IMR-90 (cell line): ENCODE measurements around the gene ANGPTL5. TPM values are rescaled to one million over a fixed set of nuclear protein-coding genes. Genes with fewer than 3 reads are reported as not detected.

ENCODE experiments used
- ATAC-seq: fragments of 200-7000 bp; cut with Tn5 transposase; 2 replicates; pipeline ENCODE4 v1.9.1; 2020; ENCODE audit warnings: low read depth, mild to moderate bottlenecking, moderate library complexity
- BruUV-seq: library from RNA; stranded (reverse); fragments of 400-500 nt; replicated peaks from 2 replicates; lab custom pipeline; 2021; lab: Mats Ljungman, UMichigan
- CTCF ChIA-PET: fragments of 300-600 bp; formaldehyde crosslinking; extraction: SDS; loops from one replicate; lab custom pipeline; 2021; ENCODE audit warnings: antibody characterized with exemption; lab: Yijun Ruan, JAX
- POLR2A ChIA-PET: fragments of 300-600 bp; sonication (Branson Sonifier 250); formaldehyde crosslinking; loops from one replicate; lab custom pipeline; 2022; ENCODE audit warnings: antibody characterized with exemption; ENCODE audit not compliant: unreplicated experiment; lab: Charles Lee
- DNase-seq: peaks from one replicate; pipeline ENCODE4 v3.0.0; 2013
- H2AFZ ChIP-seq: replicated peaks from 2 replicates; pipeline ENCODE3; 2013; ENCODE audit warnings: low read length, mild to moderate bottlenecking; ENCODE audit not compliant: poor library complexity
- H2AK5ac ChIP-seq: 2 replicates; pipeline ENCODE4 v1.6.1; 2013; ENCODE audit warnings: low read depth, low read length, inconsistent platforms
- H2AK9ac ChIP-seq: replicated peaks from 2 replicates; pipeline ENCODE3; 2013; ENCODE audit warnings: mild to moderate bottlenecking, low read depth, low read length, moderate library complexity; ENCODE audit not compliant: poor library complexity
- H2BK120ac ChIP-seq: 2 replicates; pipeline ENCODE4 v1.6.1; 2013; ENCODE audit warnings: low read depth, low read length, inconsistent platforms
- H2BK15ac ChIP-seq: 3 replicates; pipeline ENCODE4 v1.6.1; 2013; ENCODE audit warnings: low read depth, low read length, inconsistent platforms
- H2BK20ac ChIP-seq: 2 replicates; pipeline ENCODE4 v1.6.1; 2013; ENCODE audit warnings: low read depth, mild to moderate bottlenecking, inconsistent platforms, low read length, moderate library complexity
- H2BK5ac ChIP-seq: 2 replicates; pipeline ENCODE4 v1.6.1; 2013; ENCODE audit warnings: mild to moderate bottlenecking, low read depth, low read length, inconsistent platforms; ENCODE audit not compliant: poor library complexity, severe bottlenecking
- H3K14ac ChIP-seq: replicated peaks from 2 replicates; pipeline ENCODE4 v1.6.1; 2013; ENCODE audit warnings: low read depth, low read length, inconsistent platforms
- H3K18ac ChIP-seq: 2 replicates; pipeline ENCODE4 v1.6.1; 2013; ENCODE audit warnings: low read depth, low read length, control low read depth
- H3K23ac ChIP-seq: 2 replicates; pipeline ENCODE4 v1.6.1; 2013; ENCODE audit warnings: low read depth, low read length, inconsistent platforms
- H3K27ac ChIP-seq: 2 replicates; pipeline ENCODE4 v1.5.1; 2013; ENCODE audit warnings: mild to moderate bottlenecking, control low read depth, low read length; ENCODE audit not compliant: insufficient read depth
- H3K27me3 ChIP-seq: 2 replicates; pipeline ENCODE4 v1.6.1; 2013; ENCODE audit warnings: low read length; ENCODE audit not compliant: control insufficient read depth, insufficient read depth
- H3K36me3 ChIP-seq: 2 replicates; pipeline ENCODE4 v1.6.1; 2013; ENCODE audit warnings: low read length, mixed read lengths; ENCODE audit not compliant: control insufficient read depth, insufficient read depth
- H3K4ac ChIP-seq: 2 replicates; pipeline ENCODE4 v1.6.1; 2013; ENCODE audit warnings: low read depth, low read length, inconsistent platforms
- H3K4me1 ChIP-seq: 2 replicates; pipeline ENCODE4 v1.6.1; 2013; ENCODE audit warnings: low read length, mixed read lengths; ENCODE audit not compliant: control insufficient read depth, insufficient read depth
- H3K4me2 ChIP-seq: 2 replicates; pipeline ENCODE4 v1.6.1; 2013; ENCODE audit warnings: low read depth, mild to moderate bottlenecking, control low read depth, low read length, moderate library complexity
- H3K4me3 ChIP-seq: 2 replicates; pipeline ENCODE4 v1.5.1; 2013; ENCODE audit warnings: low read depth, mild to moderate bottlenecking, control low read depth, low read length, moderate library complexity; ENCODE audit not compliant: insufficient read depth
- H3K56ac ChIP-seq: 2 replicates; pipeline ENCODE4 v1.6.1; 2013; ENCODE audit warnings: low read length, inconsistent platforms; ENCODE audit not compliant: insufficient read depth; ENCODE audit errors: extremely low read depth
- H3K79me1 ChIP-seq, 2 experiments: 2 replicates each; pipeline ENCODE4 v1.6.1; 2013; ENCODE audit warnings: low read length in 2 of 2, inconsistent platforms in 1 of 2, low read depth in 1 of 2
- H3K9ac ChIP-seq: 2 replicates; pipeline ENCODE4 v1.6.1; 2013; ENCODE audit warnings: low read depth, low read length, control low read depth
- H3K9me1 ChIP-seq: 2 replicates; pipeline ENCODE4 v1.6.1; 2013; ENCODE audit warnings: low read length, inconsistent platforms; ENCODE audit not compliant: insufficient read depth
- H3K9me3 ChIP-seq: 2 replicates; pipeline ENCODE4 v1.6.1; 2013; ENCODE audit warnings: low read length; ENCODE audit not compliant: control insufficient read depth, insufficient read depth
- H4K20me1 ChIP-seq: 2 replicates; pipeline ENCODE4 v1.6.1; 2013; ENCODE audit warnings: low read length, inconsistent platforms; ENCODE audit not compliant: insufficient read depth
- H4K5ac ChIP-seq: 2 replicates; pipeline ENCODE4 v1.6.1; 2013; ENCODE audit warnings: mild to moderate bottlenecking, low read depth, low read length, control low read depth
- H4K8ac ChIP-seq, 2 experiments: 2 replicates each; pipeline ENCODE4 v1.6.1; 2013; ENCODE audit warnings: low read depth in 2 of 2, low read length in 2 of 2, control low read depth in 1 of 2, inconsistent platforms in 1 of 2
- H4K91ac ChIP-seq: 2 replicates; pipeline ENCODE4 v1.6.1; 2013; ENCODE audit warnings: low read depth, low read length, inconsistent platforms; ENCODE audit not compliant: insufficient read depth
- CHD1 ChIP-seq: IDR thresholded peaks from 2 replicates; pipeline ENCODE4 v1.6.1; 2012; ENCODE audit warnings: low read depth, low read length, improper control_type of control experiment
- CTCF ChIP-seq: conservative IDR thresholded peaks from 2 replicates; pipeline ENCODE4 v1.5.1; 2012; ENCODE audit warnings: mild to moderate bottlenecking, low read depth, low read length, improper control_type of control experiment
- ELK1 ChIP-seq: fragments of 150-350 bp; IDR thresholded peaks from 2 replicates; pipeline ENCODE4 v1.6.1; 2016; ENCODE audit warnings: low read depth, mild to moderate bottlenecking, low read length, moderate library complexity, borderline replicate concordance
- FOS ChIP-seq: fragments of 150-350 bp; IDR thresholded peaks from 2 replicates; pipeline ENCODE4 v1.6.1; 2016; ENCODE audit warnings: low read depth, low read length
- NFE2L2 ChIP-seq: fragments of 150-350 bp; IDR thresholded peaks from 2 replicates; pipeline ENCODE4 v1.6.1; 2016; ENCODE audit warnings: low read depth, mild to moderate bottlenecking, low read length
- RAD21 ChIP-seq: IDR thresholded peaks from 2 replicates; pipeline ENCODE4 v1.6.1; 2012; ENCODE audit warnings: low read length, improper control_type of control experiment
- RFX5 ChIP-seq: IDR thresholded peaks from 2 replicates; pipeline ENCODE4 v1.8.0; 2012; ENCODE audit warnings: low read depth, mild to moderate bottlenecking, low read length, moderate library complexity
- USF2 ChIP-seq: fragments of 150-350 bp; IDR thresholded peaks from 2 replicates; pipeline ENCODE4 v1.6.1; 2017; ENCODE audit warnings: mild to moderate bottlenecking, antibody characterized with exemption, low read length, low read depth
- WGBS, 2 experiments: methylation state at CpG; one replicate each; pipeline versions ENCODE4 v1.1.5 to v1.1.7; 2013; ENCODE audit warnings: missing lambda C conversion rate in 2 of 2; ENCODE audit not compliant: insufficient read length in 1 of 2; ENCODE audit errors: extremely low coverage in 2 of 2; 5-methylcytosine and 5-hydroxymethylcytosine counted together
- dilution Hi-C: fragments of 300-500 bp; cut with HindIII; formaldehyde crosslinking; loops from one replicate; pipeline ENCODE4 v1.14.3; 2018; ENCODE audit warnings: low sequenced_read_pairs; ENCODE audit not compliant: unreplicated experiment
- in situ Hi-C: fragments of 300-500 bp; cut with MboI; formaldehyde crosslinking; loops from 3 replicates; pipeline ENCODE4 v1.14.3; 2019; ENCODE audit warnings: low sequenced_read_pairs, inconsistent platforms, mixed read lengths
- intact Hi-C: fragments of 100-400 bp; cut with micrococcal nuclease; formaldehyde crosslinking; loops from 2 replicates; pipeline ENCODE4 v1.10.0; 2022
- polyA plus RNA-seq, 3 experiments: library from polyadenylated mRNA; depleted of rRNA; stranded (reverse); fragments of >200 nt; gene quantifications; 2 replicates each; pipeline ENCODE4 v1.2.3, GENCODE V29; 2012; ENCODE audit warnings: low replicate concordance in 1 of 3
- total RNA-seq: library from RNA; depleted of rRNA; stranded (reverse); fragments of >200 nt; gene quantifications from 2 replicates; pipeline ENCODE4 v1.2.3, GENCODE V29; 2012

ANGPTL5 gene
- total and polyA plus RNA-seq, 2 of the 4 experiments (the other 2 are of a cell fraction) = not detected

- no TSS peak for BruUV-seq
- Histone ChIP-seq H3K4me2 (no peak overlapping the region), H2BK20ac (no peak overlapping the region), H2BK15ac (no peak overlapping the region), H3K18ac (no peak overlapping the region), H2BK120ac (no peak overlapping the region), H3K4me3 (no peak overlapping the region), H4K91ac (no peak overlapping the region), H3K56ac (no peak overlapping the region), H3K4me1 (no peaks in the 10 kb centered on the region), H4K5ac (no peak overlapping the region), H3K27ac (no peak overlapping the region), H2AFZ (no peak overlapping the region), H4K20me1 (no peaks in the 10 kb centered on the region), H3K9me3 (no peaks in the 10 kb centered on the region), H3K4ac (no peak overlapping the region), H4K8ac (no peak overlapping the region), H3K9ac (no peak overlapping the region), H2BK5ac (no peak overlapping the region), H3K36me3 (no peaks in the 10 kb centered on the region), H3K9me1 (no peaks in the 10 kb centered on the region), H3K79me1 (no peaks in the 10 kb centered on the region), H2AK9ac (no peak overlapping the region), H2AK5ac (no peak overlapping the region), H3K23ac (no peak overlapping the region), H3K27me3 (no peaks in the 10 kb centered on the region), H3K14ac (no peak overlapping the region)
- TF ChIP-seq RFX5 (no peak), CHD1 (no peak), ELK1 (no peak), CTCF (no peak), RAD21 (no peak), NFE2L2 (no peak), FOS (no peak), USF2 (no peak)
- in situ Hi-C loops = no loop called here
- intact Hi-C loops = no loop called here
- CTCF ChIA-PET = no interaction called here
- POLR2A ChIA-PET = no interaction called here
- dilution Hi-C loops = no loop called here
- DNase-seq (no peak), ATAC-seq (no peak)
- WGBS, 2 experiments = no CpG with 5 or more reads among the region's 1 CpG
Measured at GRCh38 chr11:101894505-101894904, 21.8 kb downstream of the ANGPTL5 start.
